Mesothelial cell of epicardium (in vitro differentiated cells): Measurements from ENCODE around the gene SRM. TPM values are rescaled to one million over a fixed set of nuclear protein-coding genes. Genes with fewer than 3 reads are reported as not detected.
"Not testable (repeated sequence)": the region's sequence is repeated elsewhere in the genome, so short reads cannot be mapped to it uniquely, and the experiment has no call there.

ENCODE experiments used
- DNase-seq, 2 experiments: peaks; one replicate each; pipeline ENCODE4 v3.0.0; 2021; ENCODE audit warnings: low spot score in 2 of 2; ENCODE audit not compliant: unreplicated experiment in 2 of 2
- H3K27ac Mint-ChIP-seq: 2 replicates; pipeline ENCODE4 v1.8.0; 2021; ENCODE audit warnings: mixed read lengths
- H3K27me3 Mint-ChIP-seq: 2 replicates; pipeline ENCODE4 v1.8.0; 2021; ENCODE audit warnings: low read depth, mixed read lengths
- H3K36me3 Mint-ChIP-seq: 2 replicates; pipeline ENCODE4 v1.8.0; 2021; ENCODE audit warnings: mixed read lengths
- H3K4me1 Mint-ChIP-seq: 2 replicates; pipeline ENCODE4 v1.8.0; 2021; ENCODE audit warnings: mixed read lengths
- H3K4me3 Mint-ChIP-seq: 2 replicates; pipeline ENCODE4 v1.8.0; 2021; ENCODE audit warnings: mild to moderate bottlenecking, moderate library complexity, mixed read lengths
- H3K9me3 Mint-ChIP-seq: 2 replicates; pipeline ENCODE4 v1.8.0; 2021; ENCODE audit warnings: mixed read lengths
- total RNA-seq: library from RNA; stranded (reverse); gene quantifications from 3 replicates; pipeline ENCODE4 v1.2.1, GENCODE V29; 2021
- TF ChIP-seq, protein P1 (sequence below): fragments of 200-600 bp; sonication (generic); IDR thresholded peaks from one replicate; pipeline ENCODE4 v1.5.0; 2021; ENCODE audit warnings: antibody characterized with exemption; ENCODE audit not compliant: unreplicated experiment

The SRM gene
- total RNA-seq, 1 donor from 2014 or later, result 61.4 TPM

- no peak overlapping the region for H3K27ac Mint-ChIP-seq
Measured at GRCh38 chr1:11025618-11026017, 34.2 kb downstream of the SRM start.

DNA sequence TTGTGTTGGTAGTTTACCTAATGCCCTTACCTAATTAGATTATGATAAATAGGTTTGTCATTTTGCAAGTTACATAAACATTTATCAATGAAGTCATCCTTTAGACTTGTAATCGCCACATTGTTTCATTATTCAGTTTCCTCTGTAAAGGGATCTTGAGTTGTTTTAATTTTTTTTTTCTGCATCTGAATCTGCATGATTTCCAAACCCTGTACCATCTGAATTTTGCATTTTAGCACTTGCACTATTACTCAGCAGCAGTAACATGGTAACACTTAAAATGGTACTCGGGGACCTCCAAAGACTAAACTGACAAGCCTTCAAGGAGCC lies 35.0 kb downstream of the SRM start:
- peaks cover 31% of the 10 kb centered on the region for H3K36me3 Mint-ChIP-seq
- H3K27me3 Mint-ChIP-seq, result no peaks in the 10 kb centered on the region

More at GRCh38 chr1:11025618-11026017, 34.2 kb downstream of the SRM start:
- TF ChIP-seq, protein P1, sequence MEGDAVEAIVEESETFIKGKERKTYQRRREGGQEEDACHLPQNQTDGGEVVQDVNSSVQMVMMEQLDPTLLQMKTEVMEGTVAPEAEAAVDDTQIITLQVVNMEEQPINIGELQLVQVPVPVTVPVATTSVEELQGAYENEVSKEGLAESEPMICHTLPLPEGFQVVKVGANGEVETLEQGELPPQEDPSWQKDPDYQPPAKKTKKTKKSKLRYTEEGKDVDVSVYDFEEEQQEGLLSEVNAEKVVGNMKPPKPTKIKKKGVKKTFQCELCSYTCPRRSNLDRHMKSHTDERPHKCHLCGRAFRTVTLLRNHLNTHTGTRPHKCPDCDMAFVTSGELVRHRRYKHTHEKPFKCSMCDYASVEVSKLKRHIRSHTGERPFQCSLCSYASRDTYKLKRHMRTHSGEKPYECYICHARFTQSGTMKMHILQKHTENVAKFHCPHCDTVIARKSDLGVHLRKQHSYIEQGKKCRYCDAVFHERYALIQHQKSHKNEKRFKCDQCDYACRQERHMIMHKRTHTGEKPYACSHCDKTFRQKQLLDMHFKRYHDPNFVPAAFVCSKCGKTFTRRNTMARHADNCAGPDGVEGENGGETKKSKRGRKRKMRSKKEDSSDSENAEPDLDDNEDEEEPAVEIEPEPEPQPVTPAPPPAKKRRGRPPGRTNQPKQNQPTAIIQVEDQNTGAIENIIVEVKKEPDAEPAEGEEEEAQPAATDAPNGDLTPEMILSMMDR, result no peak
- Mint-ChIP-seq H3K27me3 (no peaks in the 10 kb centered on the region), H3K4me3 (no peak overlapping the region), H3K9me3 (no peaks in the 10 kb centered on the region), H3K4me1 (no peaks in the 10 kb centered on the region), H3K36me3 (peaks cover 34% of the 10 kb centered on the region)
- no peak for DNase-seq

GRCh38 chr1:11024154-11024873 lies 35.5 kb downstream of the SRM start:
- Mint-ChIP-seq H3K9me3 (no peaks in the 10 kb centered on the region), H3K36me3 (peaks cover 31% of the 10 kb centered on the region), H3K4me1 (no peaks in the 10 kb centered on the region), H3K4me3 (no peak overlapping the region), H3K27ac (no peak overlapping the region), H3K27me3 (no peaks in the 10 kb centered on the region)
- DNase-seq, result no peak
- TF ChIP-seq, protein P1, result no peak

More for the DNA sequence above, 35.0 kb downstream of the SRM start:
- TF ChIP-seq, protein P1, result no peak
- Mint-ChIP-seq H3K9me3 (no peaks in the 10 kb centered on the region), H3K27ac (peak overlapping the region; percentile 58), H3K4me3 (no peak overlapping the region), H3K4me1 (no peaks in the 10 kb centered on the region)
- DNase-seq, result no peak

GRCh38 chr1:11023201-11023600 lies 36.6 kb downstream of the SRM start:
- peaks cover 37% of the 10 kb centered on the region for H3K36me3 Mint-ChIP-seq

DNA sequence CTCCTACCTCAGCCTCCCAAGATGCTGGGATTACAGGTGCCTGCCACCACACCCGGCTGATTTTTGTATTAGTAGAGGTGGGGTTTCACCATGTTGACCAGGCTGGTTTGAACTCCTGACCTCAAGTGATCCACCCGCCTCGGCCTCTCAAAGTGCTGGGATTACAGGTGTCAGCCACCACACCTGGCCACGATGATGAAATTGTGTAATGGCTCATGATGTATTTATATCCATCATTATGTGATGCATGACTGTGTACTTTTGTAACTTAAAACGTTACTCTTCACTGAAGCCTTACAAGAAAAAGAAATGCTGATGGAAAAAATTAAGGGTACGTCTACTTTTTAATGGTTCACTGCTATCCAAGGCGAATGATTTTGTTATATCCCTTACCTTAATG lies 39.8 kb downstream of the SRM start:
- H3K9me3 Mint-ChIP-seq, result no peaks in the 10 kb centered on the region
- H3K27me3 Mint-ChIP-seq, result no peaks in the 10 kb centered on the region
- H3K4me3 Mint-ChIP-seq, result no peak overlapping the region
- H3K27ac Mint-ChIP-seq, result no peak overlapping the region
- H3K4me1 Mint-ChIP-seq, result no peaks in the 10 kb centered on the region
- peaks cover 29% of the 10 kb centered on the region for H3K36me3 Mint-ChIP-seq
- TF ChIP-seq, protein P1, result no peak
- DNase-seq, result no peak

More at GRCh38 chr1:11023201-11023600, 36.6 kb downstream of the SRM start:
- TF ChIP-seq, protein P1, result no peak
- Mint-ChIP-seq H3K9me3 (no peaks in the 10 kb centered on the region), H3K27me3 (no peaks in the 10 kb centered on the region), H3K4me3 (no peak overlapping the region), H3K27ac (no peak overlapping the region), H3K4me1 (no peaks in the 10 kb centered on the region)
- no peak for DNase-seq

- H3K36me3 Mint-ChIP-seq, result peaks cover 35% of the 10 kb centered on the region
- H3K27ac Mint-ChIP-seq, H3K27me3 Mint-ChIP-seq, DNase-seq, H3K9me3 Mint-ChIP-seq, H3K4me3 Mint-ChIP-seq, H3K4me1 Mint-ChIP-seq: not testable (repeated sequence)
Measured at GRCh38 chr1:11019358-11019757, 40.5 kb downstream of the SRM start.
